Tibial nerve (tissue), 4 donors: Measurements from ENCODE around the gene SLC35G3. TPM values are rescaled to one million over a fixed set of nuclear protein-coding genes. Genes with fewer than 3 reads are reported as not detected.

Experiments used
- DNase-seq, 2 donors: peaks; one replicate each; pipeline ENCODE4 v3.0.0-alpha.2; 2019; ENCODE audit warnings: low spot score in 2 of 2
- H3K27ac ChIP-seq, 4 donors: fragments of 200-600 bp; sonication (generic) in 3 of 4; one replicate each; pipeline ENCODE4 v1.5.1; 2017 to 2019; ENCODE audit warnings: mild to moderate bottlenecking in 1 of 4
- H3K27me3 ChIP-seq, 2 donors: fragments of 200-600 bp; sonication (generic) in 1 of 2; one replicate each; pipeline versions ENCODE4 v1.5.1 to v1.6.0; 2017 to 2019
- H3K36me3 ChIP-seq, 3 donors: fragments of 200-600 bp; sonication (generic); one replicate each; pipeline ENCODE4 v1.5.1; 2018 to 2019
- H3K4me1 ChIP-seq, 4 donors: fragments of 200-600 bp; sonication (generic) in 3 of 4; one replicate each; pipeline ENCODE4 v1.5.1; 2017 to 2019
- H3K4me3 ChIP-seq, 4 donors: fragments of 200-600 bp; sonication (generic) in 3 of 4; one replicate each; pipeline ENCODE4 v1.5.1; 2017 to 2019; ENCODE audit warnings: mild to moderate bottlenecking in 1 of 4, moderate library complexity in 1 of 4
- H3K9me3 ChIP-seq, 4 donors: fragments of 200-600 bp; sonication (generic) in 3 of 4; one replicate each; pipeline ENCODE4 v1.5.1; 2017 to 2019
- CTCF ChIP-seq, 5 experiments: fragments of 200-600 bp in 3 of 5; fragments of 450-650 bp in 2 of 5; sonication (generic) in 3 of 5; IDR thresholded peaks; one replicate each; pipeline ENCODE4 v1.5.1; 2016 to 2019; ENCODE audit warnings: antibody characterized with exemption in 5 of 5, mild to moderate bottlenecking in 3 of 5, moderate library complexity in 2 of 5
- EP300 ChIP-seq, 2 donors: sonication (generic); formaldehyde crosslinking; IDR thresholded peaks; one replicate each; pipeline ENCODE4 v1.6.1; 2017; ENCODE audit warnings: antibody characterized with exemption in 2 of 2, mild to moderate bottlenecking in 1 of 2
- POLR2A ChIP-seq, 2 donors: fragments of 450-650 bp; IDR thresholded peaks; one replicate each; pipeline ENCODE4 v1.6.1; 2017; ENCODE audit warnings: antibody characterized with exemption in 2 of 2, mild to moderate bottlenecking in 2 of 2, moderate library complexity in 2 of 2
- WGBS, 2 donors: methylation state at CpG; one replicate each; pipeline ENCODE4 v1.1.5; 2018; 5-methylcytosine and 5-hydroxymethylcytosine counted together
- total RNA-seq, 4 donors: library from RNA; depleted of rRNA; stranded (reverse); fragments of >200 nt; gene quantifications; one replicate each; pipeline ENCODE4 v1.1.0, GENCODE V29; 2016

SLC35G3 gene
- total RNA-seq, 4 donors from 2014 or later = not detected

GRCh38 chr17:35218915-35219314, 24.7 kb upstream of the SLC35G3 start:
- no peaks in the 10 kb centered on the region for H3K4me1 ChIP-seq
- DNase-seq = no peak
- no peak overlapping the region for H3K27ac ChIP-seq
- TF ChIP-seq POLR2A (IDR thresholded peaks at IDR 0.05) (no peak), EP300 (IDR thresholded peaks at IDR 0.05) (no peak), CTCF (IDR thresholded peaks at IDR 0.05) (no peak)
- H3K4me3 ChIP-seq = no peak overlapping the region
- H3K9me3 ChIP-seq = peaks cover 0 to 10% (median 0%) of the 10 kb centered on the region in 4 donors
- H3K27me3 ChIP-seq = no peaks in the 10 kb centered on the region
- 46 to 52% methylated on average over 2 of the region's 2 CpGs for WGBS, 2 donors
- H3K36me3 ChIP-seq = no peaks in the 10 kb centered on the region

- Histone ChIP-seq H3K4me3 (no peak overlapping the region), H3K4me1 (no peaks in the 10 kb centered on the region), H3K27ac (no peak overlapping the region), H3K27me3 (no peaks in the 10 kb centered on the region), H3K9me3 (no peaks in the 10 kb centered on the region), H3K36me3 (no peaks in the 10 kb centered on the region)
- no peak for DNase-seq
- 62 to 67% methylated on average over 5 of the region's 5 CpGs for WGBS, 2 donors
- TF ChIP-seq POLR2A (IDR thresholded peaks at IDR 0.05) (no peak), CTCF (IDR thresholded peaks at IDR 0.05) (no peak), EP300 (IDR thresholded peaks at IDR 0.05) (no peak)
These were observed 22.9 kb upstream of the SLC35G3 start for GRCh38 chr17:35217107-35217506.

GRCh38 chr17:35214631-35215273, 20.6 kb upstream of the SLC35G3 start:
- Histone ChIP-seq H3K27me3 (no peaks in the 10 kb centered on the region), H3K36me3 (no peaks in the 10 kb centered on the region), H3K4me3 (no peak overlapping the region), H3K27ac (peak overlapping the region in 1 of 4 donors; percentile 56), H3K4me1 (no peaks in the 10 kb centered on the region), H3K9me3 (peaks cover 0 to 5% (median 0%) of the 10 kb centered on the region in 4 donors)
- no peak for TF ChIP-seq CTCF (IDR thresholded peaks at IDR 0.05)
- no peak for TF ChIP-seq POLR2A (IDR thresholded peaks at IDR 0.05)
- TF ChIP-seq EP300 (IDR thresholded peaks at IDR 0.05) = no peak
- DNase-seq = no peak
- 58 to 66% methylated on average over 5 of the region's 5 CpGs for WGBS, 2 donors

- Histone ChIP-seq H3K4me3 (no peak overlapping the region), H3K4me1 (no peaks in the 10 kb centered on the region), H3K27me3 (no peaks in the 10 kb centered on the region), H3K27ac (no peak overlapping the region), H3K36me3 (no peaks in the 10 kb centered on the region), H3K9me3 (peaks cover 0 to 7% (median 0%) of the 10 kb centered on the region in 4 donors)
- no peak for DNase-seq
- 61 to 72% methylated on average over 3 of the region's 3 CpGs for WGBS, 2 donors
- no peak for TF ChIP-seq POLR2A (IDR thresholded peaks at IDR 0.05)
- no peak for TF ChIP-seq EP300 (IDR thresholded peaks at IDR 0.05)
- no peak for TF ChIP-seq CTCF (IDR thresholded peaks at IDR 0.05)
These were observed 20.0 kb upstream of the SLC35G3 start for GRCh38 chr17:35214192-35214591.

- Histone ChIP-seq H3K27me3 (no peaks in the 10 kb centered on the region), H3K36me3 (no peaks in the 10 kb centered on the region), H3K9me3 (peaks cover 0 to 7% (median 0%) of the 10 kb centered on the region in 4 donors), H3K27ac (peak overlapping the region in 1 of 4 donors; percentile 11), H3K4me3 (no peak overlapping the region), H3K4me1 (no peaks in the 10 kb centered on the region)
- 82 to 83% methylated on average over 5 of the region's 5 CpGs for WGBS, 2 donors
- no peak for DNase-seq
- TF ChIP-seq CTCF (IDR thresholded peaks at IDR 0.05) = no peak
- no peak for TF ChIP-seq POLR2A (IDR thresholded peaks at IDR 0.05)
- no peak for TF ChIP-seq EP300 (IDR thresholded peaks at IDR 0.05)
These were observed 19.3 kb upstream of the SLC35G3 start for GRCh38 chr17:35213412-35213940.
